ENCODE measurements around the gene RAPGEF1.
A peak's percentile ranks its signal among the peaks of the same experiment; 100 is the strongest.

Gene RAPGEF1

GRCh38 chr9:131633491-131634031 is 106.3 kb downstream of the RAPGEF1 start:
- no peak for DNase-seq (ENCODE audit: low read depth)
- Histone ChIP-seq H3K9ac (ENCODE audit: low read length) (no peak overlapping the region), H3K9me3 (ENCODE audit: control insufficient read depth, low read length) (no peaks in the 10 kb centered on the region)

GRCh38 chr9:131631306-131631705 is 108.6 kb downstream of the RAPGEF1 start:
- no peak overlapping the region for H3K9ac ChIP-seq (ENCODE audit: low read length)
- H3K36me3 ChIP-seq (ENCODE audit: control insufficient read depth, insufficient read depth, low read length, severe bottlenecking), result peaks cover 30% of the 10 kb centered on the region
- no peak for DNase-seq (ENCODE audit: low read depth)
- peaks cover 14% of the 10 kb centered on the region for H3K4me1 ChIP-seq (ENCODE audit: control insufficient read depth, insufficient read depth, low read length)
- H3K27me3 ChIP-seq (replicated peaks; ENCODE audit: control insufficient read depth, insufficient read depth, low read length), result no peaks in the 10 kb centered on the region
- no peaks in the 10 kb centered on the region for H3K9me3 ChIP-seq (ENCODE audit: control insufficient read depth, low read length)
- H3K4me3 ChIP-seq (ENCODE audit: low read length), result no peak overlapping the region

More at GRCh38 chr9:131633491-131634031, 106.3 kb downstream of the RAPGEF1 start:
- peaks cover 14% of the 10 kb centered on the region for H3K4me1 ChIP-seq (ENCODE audit: control insufficient read depth, insufficient read depth, low read length)
- peaks cover 32% of the 10 kb centered on the region for H3K36me3 ChIP-seq (ENCODE audit: control insufficient read depth, insufficient read depth, low read length, severe bottlenecking)
- no peak overlapping the region for H3K4me3 ChIP-seq (ENCODE audit: low read length)
- no peaks in the 10 kb centered on the region for H3K27me3 ChIP-seq (replicated peaks; ENCODE audit: control insufficient read depth, insufficient read depth, low read length)

GRCh38 chr9:131630205-131630831 is 109.6 kb downstream of the RAPGEF1 start:
- DNase-seq (ENCODE audit: low read depth), result no peak
- Histone ChIP-seq H3K36me3 (ENCODE audit: control insufficient read depth, insufficient read depth, low read length, severe bottlenecking) (peaks cover 36% of the 10 kb centered on the region), H3K4me3 (ENCODE audit: low read length) (no peak overlapping the region), H3K9me3 (ENCODE audit: control insufficient read depth, low read length) (no peaks in the 10 kb centered on the region), H3K4me1 (ENCODE audit: control insufficient read depth, insufficient read depth, low read length) (peaks cover 8% of the 10 kb centered on the region), H3K27me3 (replicated peaks; ENCODE audit: control insufficient read depth, insufficient read depth, low read length) (no peaks in the 10 kb centered on the region), H3K9ac (ENCODE audit: low read length) (no peak overlapping the region)

GRCh38 chr9:131629825-131630204 is 110.1 kb downstream of the RAPGEF1 start:
- Histone ChIP-seq H3K27me3 (replicated peaks; ENCODE audit: control insufficient read depth, insufficient read depth, low read length) (no peaks in the 10 kb centered on the region), H3K4me1 (ENCODE audit: control insufficient read depth, insufficient read depth, low read length) (peaks cover 9% of the 10 kb centered on the region), H3K4me3 (ENCODE audit: low read length) (no peak overlapping the region), H3K9ac (ENCODE audit: low read length) (no peak overlapping the region), H3K36me3 (ENCODE audit: control insufficient read depth, insufficient read depth, low read length, severe bottlenecking) (peaks cover 38% of the 10 kb centered on the region), H3K9me3 (ENCODE audit: control insufficient read depth, low read length) (no peaks in the 10 kb centered on the region)
- DNase-seq (ENCODE audit: low read depth), result no peak

- DNase-seq (ENCODE audit: low read depth), result no peak
- peaks cover 13% of the 10 kb centered on the region for H3K4me1 ChIP-seq (ENCODE audit: control insufficient read depth, insufficient read depth, low read length)
- H3K27me3 ChIP-seq (replicated peaks; ENCODE audit: control insufficient read depth, insufficient read depth, low read length), result no peaks in the 10 kb centered on the region
- no peak overlapping the region for H3K9ac ChIP-seq (ENCODE audit: low read length)
- H3K4me3 ChIP-seq (ENCODE audit: low read length), result no peak overlapping the region
- peaks cover 42% of the 10 kb centered on the region for H3K36me3 ChIP-seq (ENCODE audit: control insufficient read depth, insufficient read depth, low read length, severe bottlenecking)
- no peaks in the 10 kb centered on the region for H3K9me3 ChIP-seq (ENCODE audit: control insufficient read depth, low read length)
These were observed 110.7 kb downstream of the RAPGEF1 start for GRCh38 chr9:131629226-131629500.

- Histone ChIP-seq H3K27me3 (replicated peaks; ENCODE audit: control insufficient read depth, insufficient read depth, low read length) (no peaks in the 10 kb centered on the region), H3K36me3 (ENCODE audit: control insufficient read depth, insufficient read depth, low read length, severe bottlenecking) (peaks cover 42% of the 10 kb centered on the region), H3K4me3 (ENCODE audit: low read length) (no peak overlapping the region), H3K4me1 (ENCODE audit: control insufficient read depth, insufficient read depth, low read length) (peaks cover 16% of the 10 kb centered on the region), H3K9ac (ENCODE audit: low read length) (no peak overlapping the region), H3K9me3 (ENCODE audit: control insufficient read depth, low read length) (no peaks in the 10 kb centered on the region)
- no peak for DNase-seq (ENCODE audit: low read depth)
These were observed 111.2 kb downstream of the RAPGEF1 start for GRCh38 chr9:131628459-131629225.

GRCh38 chr9:131627648-131628458 is 112.0 kb downstream of the RAPGEF1 start:
- peak; percentile 21 for DNase-seq (ENCODE audit: low read depth)
- Histone ChIP-seq H3K4me1 (ENCODE audit: control insufficient read depth, insufficient read depth, low read length) (peaks cover 16% of the 10 kb centered on the region), H3K9me3 (ENCODE audit: control insufficient read depth, low read length) (no peaks in the 10 kb centered on the region), H3K27me3 (replicated peaks; ENCODE audit: control insufficient read depth, insufficient read depth, low read length) (no peaks in the 10 kb centered on the region), H3K4me3 (ENCODE audit: low read length) (no peak overlapping the region), H3K9ac (ENCODE audit: low read length) (no peak overlapping the region), H3K36me3 (ENCODE audit: control insufficient read depth, insufficient read depth, low read length, severe bottlenecking) (peaks cover 39% of the 10 kb centered on the region)

- no peaks in the 10 kb centered on the region for H3K9me3 ChIP-seq (ENCODE audit: control insufficient read depth, low read length)
- no peak for DNase-seq (ENCODE audit: low read depth)
These were observed 112.6 kb downstream of the RAPGEF1 start for GRCh38 chr9:131627326-131627647.

GRCh38 chr9:131625790-131626670 is 113.8 kb downstream of the RAPGEF1 start:
- Histone ChIP-seq H3K9me3 (ENCODE audit: control insufficient read depth, low read length) (no peaks in the 10 kb centered on the region), H3K4me1 (ENCODE audit: control insufficient read depth, insufficient read depth, low read length) (peaks cover 16% of the 10 kb centered on the region), H3K4me3 (ENCODE audit: low read length) (no peak overlapping the region), H3K36me3 (ENCODE audit: control insufficient read depth, insufficient read depth, low read length, severe bottlenecking) (peaks cover 52% of the 10 kb centered on the region), H3K9ac (ENCODE audit: low read length) (no peak overlapping the region), H3K27me3 (replicated peaks; ENCODE audit: control insufficient read depth, insufficient read depth, low read length) (no peaks in the 10 kb centered on the region)
- no peak for DNase-seq (ENCODE audit: low read depth)

More at GRCh38 chr9:131627326-131627647, 112.6 kb downstream of the RAPGEF1 start:
- Histone ChIP-seq H3K36me3 (ENCODE audit: control insufficient read depth, insufficient read depth, low read length, severe bottlenecking) (peaks cover 39% of the 10 kb centered on the region), H3K4me3 (ENCODE audit: low read length) (no peak overlapping the region), H3K4me1 (ENCODE audit: control insufficient read depth, insufficient read depth, low read length) (peaks cover 16% of the 10 kb centered on the region), H3K27me3 (replicated peaks; ENCODE audit: control insufficient read depth, insufficient read depth, low read length) (no peaks in the 10 kb centered on the region), H3K9ac (ENCODE audit: low read length) (no peak overlapping the region)

GRCh38 chr9:131625508-131625787 is 114.4 kb downstream of the RAPGEF1 start:
- Histone ChIP-seq H3K36me3 (ENCODE audit: control insufficient read depth, insufficient read depth, low read length, severe bottlenecking) (peaks cover 56% of the 10 kb centered on the region), H3K9me3 (ENCODE audit: control insufficient read depth, low read length) (no peaks in the 10 kb centered on the region), H3K27me3 (replicated peaks; ENCODE audit: control insufficient read depth, insufficient read depth, low read length) (no peaks in the 10 kb centered on the region), H3K9ac (ENCODE audit: low read length) (no peak overlapping the region), H3K4me1 (ENCODE audit: control insufficient read depth, insufficient read depth, low read length) (peaks cover 16% of the 10 kb centered on the region), H3K4me3 (ENCODE audit: low read length) (no peak overlapping the region)
- DNase-seq (ENCODE audit: low read depth), result no peak
